GM12891 (cell line): ENCODE measurements around the gene SPATA33. TPM values are rescaled to one million over a fixed set of nuclear protein-coding genes. Genes with fewer than 3 reads are reported as not detected.
A peak's percentile ranks its signal among the peaks of the same experiment; 100 is the strongest.

Experiments
- DNase-seq: peaks from one replicate; pipeline ENCODE4 v3.0.0; 2011; ENCODE audit warnings: low spot score; ENCODE audit not compliant: insufficient read length
- FAIRE-seq: peaks from 2 replicates; lab custom pipeline; 2011; peaks lifted over from hg19 to GRCh38; lab: Jason Lieb, UNC
- PAX5 ChIP-seq: IDR thresholded peaks from 2 replicates; pipeline ENCODE4 v1.6.1; 2011; ENCODE audit warnings: low read length, moderate library complexity, mild to moderate bottlenecking; ENCODE audit not compliant: insufficient read depth, severe bottlenecking
- POLR2A ChIP-seq: IDR thresholded peaks from 2 replicates; pipeline ENCODE4 v1.6.1; 2011; ENCODE audit warnings: low read depth, low read length, control low read depth
- POLR2AphosphoS5 ChIP-seq: IDR thresholded peaks from 2 replicates; pipeline ENCODE4 v1.6.1; 2011; ENCODE audit warnings: low read depth, low read length, control low read depth
- POU2F2 ChIP-seq: IDR thresholded peaks from 2 replicates; pipeline ENCODE4 v1.6.1; 2011; ENCODE audit warnings: low read depth, mild to moderate bottlenecking, control low read depth, low read length, moderate library complexity
- SPI1 ChIP-seq: IDR thresholded peaks from 2 replicates; pipeline ENCODE4 v1.6.1; 2011; ENCODE audit warnings: low read depth, low read length, control low read depth
- TAF1 ChIP-seq: IDR thresholded peaks from 2 replicates; pipeline ENCODE4 v1.6.1; 2011; ENCODE audit warnings: low read depth, low read length, control low read depth
- polyA plus RNA-seq: library from polyadenylated mRNA; unstranded; fragments of >200 nt; gene quantifications from one replicate; pipeline ENCODE4 v1.2.1, GENCODE V29; 2012; ENCODE audit warnings: low read depth, missing spikeins, inconsistent platforms; ENCODE audit not compliant: missing spikeins

Gene SPATA33
- polyA plus RNA-seq, result 4.1 TPM

GRCh38 chr16:89657442-89658220, at the start of gene SPATA33, which contains the start of gene CHMP1A:
SPATA33 (plus strand) TSS chr16:89657836; CDS start chr16:89657912, 76 bp downstream.
CHMP1A (minus strand) TSS chr16:89657708; CDS start chr16:89657588, 120 bp downstream.
- FAIRE-seq, result peak; percentile 95
- DNase-seq, result peak; percentile 98
- TF ChIP-seq PAX5 (peak; percentile 29), TAF1 (peak; percentile 74), POU2F2 (no peak), POLR2A (peak; percentile 79), POLR2AphosphoS5 (peak; percentile 89)

- no peak for TF ChIP-seq PAX5
- no peak for TF ChIP-seq POLR2AphosphoS5
- no peak for TF ChIP-seq POLR2A
- TF ChIP-seq SPI1, result no peak
- TF ChIP-seq POU2F2, result no peak
- TF ChIP-seq TAF1, result no peak
- DNase-seq (no peak), FAIRE-seq (no peak)
These were observed 49.5 kb upstream of the SPATA33 start for GRCh38 chr16:89607937-89608740.

DNA sequence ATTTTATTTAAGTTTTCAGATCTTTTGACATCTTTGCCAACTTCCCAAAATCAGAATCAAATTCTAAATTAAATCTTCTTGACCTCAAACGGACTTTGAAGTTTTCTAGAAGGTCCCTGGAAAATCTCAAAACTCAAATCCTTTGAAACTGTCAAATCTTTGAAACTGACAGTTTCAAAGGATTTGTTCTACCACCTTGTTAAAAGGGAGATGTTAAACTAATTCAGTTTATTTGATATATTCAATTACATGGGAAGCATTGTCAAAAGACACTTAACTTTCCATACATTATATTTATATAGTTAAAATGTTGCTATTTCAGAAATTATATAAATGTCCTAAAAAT, 47.6 kb upstream of the SPATA33 start:
- no peak for DNase-seq
- no peak for TF ChIP-seq POLR2A
- TF ChIP-seq POLR2AphosphoS5, result no peak
- no peak for TF ChIP-seq POU2F2
- no peak for TF ChIP-seq TAF1
- no peak for TF ChIP-seq SPI1
- no peak for TF ChIP-seq PAX5
- no peak for FAIRE-seq

GRCh38 chr16:89612415-89613166, 45.0 kb upstream of the SPATA33 start:
- DNase-seq (no peak), FAIRE-seq (no peak)
- TF ChIP-seq POLR2AphosphoS5 (no peak), PAX5 (no peak), TAF1 (no peak), POU2F2 (no peak), SPI1 (no peak), POLR2A (no peak)

DNA sequence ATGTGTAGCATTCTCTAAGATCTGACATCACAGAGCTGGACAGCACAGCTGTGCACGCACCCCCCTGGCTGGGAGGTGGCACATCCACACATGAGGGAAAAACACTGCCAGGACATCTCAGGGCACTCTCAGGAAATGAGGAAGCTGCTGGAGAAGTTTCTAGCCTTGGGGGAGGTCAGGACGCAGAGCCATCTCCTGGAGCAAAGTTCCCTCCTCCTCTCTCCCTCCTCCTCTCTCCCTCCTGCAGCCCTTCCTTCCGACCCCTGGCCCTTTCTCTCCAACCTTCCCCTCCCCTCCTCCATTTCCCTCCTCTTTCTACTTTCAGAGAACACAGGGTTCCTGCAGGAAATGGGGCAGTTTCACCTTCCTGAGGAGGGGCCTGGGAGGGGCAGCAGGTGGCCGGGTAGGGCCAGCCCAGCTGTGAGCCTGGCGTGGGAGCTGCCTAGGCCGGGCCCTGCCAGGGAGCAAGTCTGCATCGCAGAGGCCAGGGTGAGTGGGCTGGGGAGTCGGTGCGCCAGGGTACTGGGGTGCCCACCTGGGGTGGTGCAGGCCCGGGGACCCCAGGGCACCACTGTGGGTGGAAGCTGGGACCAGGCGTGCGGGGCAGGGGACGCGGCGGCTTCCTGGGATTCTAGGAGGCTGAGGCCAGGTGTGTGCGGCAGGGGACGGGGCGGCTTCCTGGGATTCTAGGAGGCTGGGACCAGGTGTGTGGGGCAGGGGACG, 44.2 kb upstream of the SPATA33 start, which contains the start of gene DPEP1:
TSS of gene DPEP1 (plus strand) at position 412 of the 723 bp plus-strand sequence. CDS start 16,769 bp downstream, outside the sequence.
- TF ChIP-seq POU2F2, result no peak
- TF ChIP-seq POLR2AphosphoS5, result no peak
- no peak for FAIRE-seq
- DNase-seq, result no peak

DNA sequence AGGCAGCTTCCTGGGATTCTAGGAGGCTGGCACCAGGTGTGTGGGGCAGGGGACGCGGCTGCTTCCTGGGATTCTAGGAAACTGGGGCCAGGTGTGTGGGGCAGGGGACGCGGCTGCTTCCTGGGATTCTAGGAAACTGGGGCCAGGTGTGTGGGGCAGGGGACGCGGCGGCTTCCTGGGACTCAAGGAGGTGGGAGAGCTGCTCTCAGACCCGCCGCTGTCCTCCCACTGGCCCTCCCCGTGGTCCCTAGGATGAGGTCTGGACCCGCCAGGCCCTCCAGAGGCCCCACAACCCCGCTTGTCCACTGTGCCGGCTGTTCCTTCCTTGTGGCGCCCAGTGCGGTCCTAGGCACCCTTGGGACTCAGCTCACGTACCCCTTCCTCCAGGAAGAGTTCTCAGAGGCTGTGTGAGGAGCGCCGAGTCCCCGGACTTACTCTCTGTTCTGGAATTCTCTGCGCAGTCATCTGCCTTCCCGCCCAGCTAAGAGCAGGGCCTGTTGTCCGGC, 43.6 kb upstream of the SPATA33 start:
- FAIRE-seq (no peak), DNase-seq (no peak)
- TF ChIP-seq SPI1 (no peak), PAX5 (no peak), POLR2AphosphoS5 (no peak), POU2F2 (no peak), POLR2A (no peak), TAF1 (no peak)

GRCh38 chr16:89615176-89615575, 42.5 kb upstream of the SPATA33 start:
- DNase-seq, result no peak
- TF ChIP-seq POLR2A (no peak), POU2F2 (no peak), SPI1 (no peak), POLR2AphosphoS5 (no peak), PAX5 (no peak)
- FAIRE-seq, result no peak

GRCh38 chr16:89615596-89616090, 42.0 kb upstream of the SPATA33 start:
- DNase-seq, result peak; percentile 74
- no peak for FAIRE-seq
- TF ChIP-seq SPI1 (no peak), POU2F2 (no peak), POLR2A (no peak)

DNA sequence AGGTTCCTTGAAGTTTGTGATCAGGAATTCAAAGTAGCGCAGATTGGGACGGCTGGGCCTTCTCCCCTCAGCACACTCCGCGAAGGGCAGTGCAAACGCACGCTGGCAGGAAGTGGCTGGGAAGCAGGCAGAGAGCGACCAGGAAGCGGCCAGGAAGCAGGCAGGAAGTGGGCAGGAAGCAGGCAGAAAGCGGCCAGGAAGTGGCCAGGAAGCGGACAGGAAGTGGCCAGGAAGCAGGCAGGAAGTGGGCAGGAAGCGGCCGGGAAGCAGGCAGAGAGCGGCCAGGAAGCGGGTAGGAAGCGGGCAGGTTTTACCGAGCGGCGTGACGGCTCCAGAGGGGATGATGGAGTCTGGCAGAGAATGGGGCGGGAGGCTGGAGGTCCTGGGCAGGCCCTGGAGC, 41.0 kb upstream of the SPATA33 start:
- no peak for TF ChIP-seq PAX5
- TF ChIP-seq TAF1, result no peak
- TF ChIP-seq POLR2A, result no peak
- no peak for TF ChIP-seq POU2F2
- no peak for TF ChIP-seq SPI1
- no peak for TF ChIP-seq POLR2AphosphoS5
- DNase-seq (no peak), FAIRE-seq (no peak)
